Middle frontal gyrus (tissue), 1 donor: Measurements from ENCODE around the gene FRG2.
"Not testable (repeated sequence)": the region's sequence is repeated elsewhere in the genome, so short reads cannot be mapped to it uniquely, and the experiment has no call there.

ENCODE experiments used
- DNase-seq: peaks from one replicate; pipeline ENCODE4 v3.0.0-alpha.2; 2015; ENCODE audit warnings: low spot score; ENCODE audit errors: extremely low spot score

FRG2 gene

GRCh38 chr4:190027156-190027555 is at the start of gene FRG2:
Gene FRG2, minus strand, starts transcription at chr4:190027256. Its CDS starts 52 bp downstream, at chr4:190027204.
- not testable (repeated sequence) for DNase-seq

- not testable (repeated sequence) for DNase-seq
Measured at GRCh38 chr4:190068351-190068750, 41.3 kb upstream of the FRG2 start.

- not testable (repeated sequence) for DNase-seq
Measured at GRCh38 chr4:190064805-190065204, 37.7 kb upstream of the FRG2 start.

- DNase-seq = not testable (repeated sequence)
Measured at GRCh38 chr4:190064342-190064741, 37.3 kb upstream of the FRG2 start, which contains the start of gene DBET. Gene DBET, plus strand, starts transcription at chr4:190064502.

- DNase-seq = not testable (repeated sequence)
Measured at GRCh38 chr4:190058997-190059396, 31.9 kb upstream of the FRG2 start.

GRCh38 chr4:190049378-190050239 is 22.6 kb upstream of the FRG2 start:
- DNase-seq = not testable (repeated sequence)

GRCh38 chr4:190047627-190048026 is 20.6 kb upstream of the FRG2 start:
- DNase-seq = not testable (repeated sequence)

- not testable (repeated sequence) for DNase-seq
Measured at GRCh38 chr4:190040873-190041272, 13.8 kb upstream of the FRG2 start.

- DNase-seq = not testable (repeated sequence)
Measured at GRCh38 chr4:190037704-190038388, 10.8 kb upstream of the FRG2 start.

- DNase-seq = not testable (repeated sequence)
Measured at GRCh38 chr4:190031264-190031663, 4.2 kb upstream of the FRG2 start.

- DNase-seq = not testable (repeated sequence)
Measured at GRCh38 chr4:190022614-190023281, 4.3 kb downstream of the FRG2 start.

GRCh38 chr4:190021973-190022372 is 5.1 kb downstream of the FRG2 start:
- not testable (repeated sequence) for DNase-seq

GRCh38 chr4:190020790-190021717 is 6.0 kb downstream of the FRG2 start:
- DNase-seq = no peak

GRCh38 chr4:190019859-190020463 is 7.1 kb downstream of the FRG2 start:
- not testable (repeated sequence) for DNase-seq

- DNase-seq = no peak
Measured at GRCh38 chr4:190019023-190019858, 7.8 kb downstream of the FRG2 start.

GRCh38 chr4:190018201-190018920 is 8.7 kb downstream of the FRG2 start:
- DNase-seq = no peak

- no peak for DNase-seq
Measured at GRCh38 chr4:190017357-190018200, 9.5 kb downstream of the FRG2 start.
